ENCODE results near the gene EXOC6.
"Not testable (repeated sequence)": the region's sequence is repeated elsewhere in the genome, so short reads cannot be mapped to it uniquely, and the experiment has no call there.

Gene EXOC6

DNA sequence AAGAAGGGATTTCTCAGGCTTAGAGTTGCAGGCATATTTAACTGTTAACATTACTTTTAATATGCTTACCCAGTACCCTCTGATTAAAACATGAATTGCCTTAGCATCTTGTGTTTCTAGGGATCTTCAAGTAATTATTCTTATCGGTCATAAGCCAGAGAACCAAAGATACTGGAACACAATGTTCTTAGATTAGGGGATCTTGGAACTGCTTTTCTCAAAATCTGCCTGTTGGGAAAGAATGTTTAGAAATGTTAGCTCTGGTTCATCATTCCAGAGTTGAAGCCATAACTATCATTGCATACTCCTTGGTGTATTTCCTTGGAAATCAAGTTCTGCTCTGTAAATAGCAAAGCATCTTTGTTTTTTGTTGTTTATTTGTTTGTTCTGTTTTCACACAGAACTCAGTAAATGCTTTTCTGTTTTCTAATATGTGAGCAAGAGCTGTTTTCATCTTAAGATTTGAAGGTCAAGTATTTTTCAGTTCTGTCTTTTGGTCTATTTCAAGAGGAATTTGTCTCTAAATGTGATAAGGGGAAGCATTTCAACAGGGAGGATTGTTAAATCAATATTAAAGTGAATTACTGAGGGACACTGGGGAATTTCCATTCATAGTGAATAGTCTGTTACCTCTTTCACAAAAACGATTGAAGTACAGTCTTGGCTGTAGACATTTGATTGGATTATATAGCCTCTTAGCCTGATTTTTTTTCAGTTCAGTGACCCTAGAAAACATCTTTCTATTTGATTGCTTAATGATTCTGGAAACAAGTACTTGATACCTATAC, 109.1 kb downstream of the EXOC6 start:
- DNase-seq = no peak

DNA sequence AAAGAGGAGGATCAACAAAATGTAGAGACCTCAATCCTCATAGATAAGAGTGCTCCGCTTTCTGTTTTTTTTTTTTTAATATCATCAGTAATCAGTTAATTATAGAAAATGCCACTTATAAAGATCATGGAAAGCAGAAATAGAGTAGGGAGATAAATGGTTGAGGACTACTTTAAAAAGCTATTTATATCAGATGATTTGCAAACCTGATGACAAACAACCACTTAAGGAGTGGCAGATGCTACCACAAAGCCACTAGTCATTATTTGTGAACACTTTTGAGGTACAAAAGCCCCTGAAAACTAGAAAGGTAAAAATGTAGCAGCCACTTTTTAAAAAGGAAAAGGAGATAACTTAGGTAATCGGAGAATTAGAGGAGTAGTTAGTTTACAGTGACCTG, 113.3 kb downstream of the EXOC6 start:
- DNase-seq = no peak

- DNase-seq = no peak
These were observed 117.0 kb downstream of the EXOC6 start for GRCh38 chr10:92965314-92965713.

GRCh38 chr10:92967641-92968040, 119.3 kb downstream of the EXOC6 start:
- no peak for DNase-seq

DNA sequence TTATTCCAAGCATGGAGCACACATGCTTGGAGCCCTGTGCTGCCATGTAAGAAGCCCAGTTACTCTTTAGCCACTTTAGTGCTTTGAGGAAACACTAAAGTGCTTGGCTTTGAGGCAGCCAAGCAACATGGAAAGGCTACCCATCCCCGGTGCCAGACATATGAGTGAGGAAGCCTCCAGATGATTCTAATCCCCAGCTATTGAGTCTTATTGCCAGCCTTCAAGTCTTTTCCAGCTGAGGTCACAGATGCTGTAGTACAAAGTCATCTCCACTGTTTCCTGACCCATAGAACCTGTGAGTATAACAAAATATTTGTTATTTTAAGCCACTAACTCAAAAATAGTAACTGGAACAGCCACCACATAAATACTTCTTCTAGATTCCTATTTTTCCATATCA, 120.8 kb downstream of the EXOC6 start:
- DNase-seq = no peak

DNA sequence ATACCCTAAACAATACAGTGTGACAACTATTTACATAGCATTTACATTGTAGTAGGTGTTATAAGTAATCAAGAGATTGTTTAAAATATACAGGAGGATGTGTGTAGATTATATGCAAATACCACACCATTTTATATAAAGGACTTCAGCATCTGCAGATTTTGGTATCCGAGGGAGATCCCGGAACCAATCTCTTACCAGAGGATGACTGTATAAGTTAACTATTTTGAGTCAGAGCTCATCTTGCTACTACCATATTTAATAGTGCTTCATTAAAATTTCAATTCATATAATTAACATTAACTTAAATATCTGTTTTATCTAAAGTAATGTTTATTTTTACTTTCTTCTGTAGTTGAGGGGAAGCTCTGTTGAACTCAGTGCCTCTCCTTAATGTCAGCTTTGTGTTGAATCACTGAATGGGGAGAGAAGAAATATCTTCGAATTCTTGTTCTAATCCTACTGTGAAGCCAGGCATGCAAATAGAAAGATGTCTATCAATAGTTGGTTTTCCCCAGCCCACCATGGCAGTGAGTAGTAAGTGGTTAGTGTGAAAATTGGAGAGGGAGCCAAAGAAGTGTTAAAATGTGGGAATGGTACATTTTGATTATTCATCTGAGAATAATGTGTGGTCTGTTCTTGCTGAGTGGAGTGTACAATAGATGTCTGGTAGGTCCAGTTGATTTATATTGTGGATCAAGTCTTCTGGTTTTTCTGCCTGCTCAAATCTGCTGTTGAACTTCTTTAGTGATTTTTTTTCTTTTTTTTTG, 122.2 kb downstream of the EXOC6 start:
- no peak for DNase-seq

GRCh38 chr10:92972066-92972870, 123.9 kb downstream of the EXOC6 start:
- no peak for DNase-seq

DNA sequence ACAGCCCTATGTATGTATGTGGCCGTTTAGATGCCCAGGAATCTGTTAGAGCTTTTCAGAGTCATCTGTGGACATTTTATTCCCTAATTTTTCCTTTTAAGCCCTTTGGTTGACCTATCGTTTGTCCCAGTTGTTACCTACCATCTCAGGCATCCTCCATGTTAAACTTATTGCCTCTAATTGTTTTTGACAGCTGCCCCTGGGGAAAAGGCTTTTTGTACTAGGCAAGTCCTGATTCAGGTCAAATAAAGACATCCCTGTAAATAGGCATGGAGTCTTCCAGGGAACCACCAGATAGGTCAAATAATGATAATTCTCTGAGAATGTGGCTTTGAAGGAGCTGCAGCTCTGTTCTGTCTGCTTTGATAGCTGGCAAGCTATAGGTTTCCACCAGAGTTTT, 124.6 kb downstream of the EXOC6 start:
- DNase-seq = no peak

GRCh38 chr10:92976278-92976677, 128.0 kb downstream of the EXOC6 start:
- not testable (repeated sequence) for DNase-seq

DNA sequence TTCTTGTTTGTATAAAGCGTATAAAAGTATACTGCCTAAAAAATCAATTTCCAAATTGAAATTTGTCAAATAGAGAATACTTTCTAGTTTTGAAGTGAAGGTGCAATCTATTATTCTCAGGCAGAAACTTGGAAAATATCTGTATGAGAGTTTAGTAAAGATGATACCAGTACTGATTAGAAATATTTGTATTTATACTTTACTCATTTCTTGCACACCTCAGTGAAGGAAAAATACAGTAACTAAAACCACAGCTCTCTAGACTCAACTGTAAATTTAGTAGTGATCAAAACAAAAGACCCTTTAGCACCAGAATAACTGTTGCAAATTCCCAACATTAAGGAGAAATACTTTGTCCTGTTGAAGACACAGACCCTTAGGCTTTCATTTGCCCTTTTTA, 140.9 kb downstream of the EXOC6 start:
- DNase-seq = no peak

DNA sequence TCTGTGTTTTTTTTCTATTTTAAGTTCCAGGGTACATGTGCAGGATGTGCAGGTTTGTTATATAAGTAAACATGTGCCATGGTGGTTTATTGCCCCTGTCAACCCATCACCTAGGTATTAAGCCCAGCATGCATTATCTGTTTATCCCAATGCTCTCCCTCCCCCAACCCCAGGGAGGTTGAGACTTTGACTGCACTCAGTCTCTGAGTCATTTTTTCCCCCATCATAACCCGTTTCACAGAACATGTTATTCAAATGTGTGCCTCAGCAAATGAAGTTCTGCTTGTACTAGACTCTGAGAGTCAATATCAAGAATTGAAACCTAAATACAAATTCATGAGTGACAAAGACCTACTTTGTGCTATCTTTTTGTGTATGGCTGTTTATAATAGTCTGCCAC, 142.3 kb downstream of the EXOC6 start:
- DNase-seq = no peak

DNA sequence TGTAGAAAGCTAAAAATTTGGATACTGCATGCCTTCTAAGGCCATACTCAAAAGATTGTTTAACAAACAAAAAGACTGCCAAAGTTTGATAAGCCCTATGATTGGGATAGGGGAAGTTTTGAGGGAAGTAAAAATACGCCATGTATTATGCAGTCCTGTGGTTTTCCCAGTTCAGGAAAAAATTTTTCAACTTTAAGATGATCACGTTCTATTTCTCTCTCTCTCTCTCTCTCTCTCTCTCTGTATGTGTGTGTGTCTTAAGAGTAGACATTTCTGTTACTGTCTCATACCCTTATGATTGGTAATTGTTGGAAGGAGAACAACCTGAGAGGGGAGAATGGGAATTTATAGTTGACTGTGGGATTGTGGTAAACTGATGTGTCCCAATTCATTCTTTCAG, 143.2 kb downstream of the EXOC6 start:
- no peak for DNase-seq

DNA sequence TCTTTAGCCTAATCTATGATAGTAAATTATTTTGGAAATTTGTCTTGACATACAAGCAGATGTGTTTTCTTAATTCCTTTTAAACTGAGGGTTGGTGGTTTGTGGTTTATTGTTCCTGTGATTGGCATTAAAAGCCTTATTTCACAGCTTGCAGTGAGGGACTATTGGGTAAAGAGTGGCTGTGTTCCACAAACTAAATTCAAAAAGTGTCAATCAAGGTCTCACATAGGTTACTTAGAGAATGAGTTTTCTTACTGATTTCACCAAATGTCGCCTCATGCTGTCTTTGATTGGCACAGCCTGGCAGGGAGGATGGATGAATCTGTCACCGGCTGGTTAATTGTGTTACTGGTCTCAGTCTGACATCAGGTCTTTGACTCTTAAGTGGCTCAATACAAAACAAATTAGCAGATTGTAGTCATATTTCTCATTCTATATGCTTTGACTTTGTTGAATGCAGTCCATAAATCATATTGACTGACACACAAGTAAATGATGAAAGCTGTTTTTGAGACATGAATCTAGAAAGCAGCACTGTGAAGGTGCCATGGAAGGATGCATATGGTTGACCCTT, 145.5 kb downstream of the EXOC6 start:
- DNase-seq = no peak

DNA sequence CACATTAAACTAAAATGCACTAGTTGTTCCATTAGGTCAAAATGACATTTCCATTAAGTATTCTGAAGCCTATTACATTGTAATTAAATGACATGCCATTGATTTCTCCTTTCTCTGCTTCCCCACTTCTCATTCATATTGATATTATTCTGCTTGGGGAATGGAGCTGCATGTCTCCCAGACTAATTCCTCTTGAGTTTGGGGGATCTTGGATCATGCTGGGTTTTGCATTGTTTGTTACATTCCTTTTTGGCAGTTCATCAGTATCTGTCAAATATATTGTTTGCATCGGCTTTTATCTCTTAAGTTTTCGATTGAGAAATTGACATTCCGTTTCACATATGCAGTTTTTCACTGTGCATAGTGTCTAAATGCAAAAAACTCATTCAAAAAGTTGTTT, 147.2 kb downstream of the EXOC6 start:
- no peak for DNase-seq

DNA sequence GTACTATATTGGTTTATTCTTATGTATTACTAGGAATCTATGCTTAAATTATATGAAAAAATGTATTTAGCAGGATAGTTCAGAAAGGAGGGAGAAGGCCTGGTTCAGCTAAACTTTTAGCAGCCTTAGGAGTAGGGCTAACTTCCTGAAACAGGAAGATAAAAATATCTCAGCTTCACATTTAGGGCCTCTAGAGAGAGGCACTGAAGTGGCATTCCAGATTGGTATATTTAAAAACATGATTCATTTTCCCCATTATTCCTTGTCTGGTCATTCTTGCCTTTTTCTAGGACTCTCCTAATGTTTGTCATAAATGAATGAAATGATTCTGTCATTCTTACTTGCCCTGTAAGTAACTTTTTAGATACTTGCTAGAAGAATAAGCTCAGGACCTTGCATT, 149.3 kb downstream of the EXOC6 start:
- no peak for DNase-seq

DNA sequence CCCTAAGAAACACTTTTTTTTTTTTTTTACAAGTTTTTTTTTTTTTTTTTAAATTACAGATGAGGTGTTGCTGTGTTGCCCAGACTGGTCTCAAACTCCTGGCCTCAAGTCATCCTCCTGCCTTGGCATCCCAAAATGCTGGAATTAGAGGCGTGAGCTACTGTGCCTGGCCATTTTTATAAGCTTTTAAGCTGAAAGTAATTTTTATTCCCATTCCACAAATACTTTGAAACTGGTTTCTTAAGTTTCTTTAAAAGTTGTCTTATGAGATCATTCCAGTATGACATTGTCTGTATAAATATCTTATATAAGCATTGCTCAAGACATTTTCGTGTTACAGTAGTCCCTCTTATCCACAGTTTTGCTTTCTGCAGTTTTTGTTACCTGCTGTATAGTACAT, 150.9 kb downstream of the EXOC6 start:
- no peak for DNase-seq

GRCh38 chr10:93006435-93007039, 158.2 kb downstream of the EXOC6 start:
- DNase-seq = no peak

- DNase-seq = no peak
These were observed 167.4 kb downstream of the EXOC6 start for GRCh38 chr10:93015722-93016121.

- DNase-seq = no peak
These were observed 174.8 kb downstream of the EXOC6 start for GRCh38 chr10:93023013-93023650.

DNA sequence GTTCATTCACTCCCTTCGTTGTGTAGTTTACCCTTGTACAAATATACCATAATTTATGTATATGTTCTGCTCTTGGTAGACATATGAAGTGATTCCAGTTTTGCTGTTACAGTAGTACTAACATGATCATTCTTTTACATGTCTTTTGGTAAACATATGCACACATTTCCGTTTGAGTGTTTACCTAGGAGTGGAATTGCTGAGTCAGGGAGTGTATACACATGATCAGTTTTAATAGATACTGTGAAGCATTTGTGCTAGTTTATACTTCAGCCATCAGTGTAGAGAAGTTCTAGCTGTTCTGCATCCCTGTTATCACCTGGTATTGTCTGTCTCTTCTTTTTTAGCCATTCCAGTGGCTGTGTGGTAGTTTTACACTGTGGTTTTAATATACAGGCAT, 177.8 kb downstream of the EXOC6 start:
- no peak for DNase-seq

- DNase-seq = no peak
These were observed 179.2 kb downstream of the EXOC6 start for GRCh38 chr10:93027508-93027907.

DNA sequence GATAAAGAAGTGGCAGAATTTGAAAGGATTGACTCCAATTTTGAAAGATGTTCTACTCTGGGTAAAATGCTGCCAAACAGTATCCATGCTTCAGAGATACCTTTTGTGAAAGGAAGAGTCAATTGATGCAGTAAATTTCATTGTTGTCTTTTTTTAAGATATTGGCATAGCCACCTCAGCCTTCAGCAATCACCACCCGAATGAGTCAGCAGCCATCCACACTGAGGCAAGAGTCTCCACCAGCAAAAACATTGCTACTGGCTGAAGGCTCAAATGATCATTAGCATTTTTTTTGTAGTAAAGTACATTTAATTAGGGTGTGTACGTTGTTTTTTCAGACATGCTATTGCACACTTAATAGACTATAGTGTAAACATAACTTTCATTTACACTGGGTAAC, 180.6 kb downstream of the EXOC6 start:
- no peak for DNase-seq
